Measurements from ENCODE around the gene PNRC2. TPM values are rescaled to one million over a fixed set of nuclear protein-coding genes. Genes with fewer than 3 reads are reported as not detected.

The PNRC2 gene
- total and polyA plus RNA-seq, 2 of the 13 experiments (the other 11 are each of a cell fraction or from before 2014, with no cell fraction given), result 74.9 to 97.5 TPM

DNA sequence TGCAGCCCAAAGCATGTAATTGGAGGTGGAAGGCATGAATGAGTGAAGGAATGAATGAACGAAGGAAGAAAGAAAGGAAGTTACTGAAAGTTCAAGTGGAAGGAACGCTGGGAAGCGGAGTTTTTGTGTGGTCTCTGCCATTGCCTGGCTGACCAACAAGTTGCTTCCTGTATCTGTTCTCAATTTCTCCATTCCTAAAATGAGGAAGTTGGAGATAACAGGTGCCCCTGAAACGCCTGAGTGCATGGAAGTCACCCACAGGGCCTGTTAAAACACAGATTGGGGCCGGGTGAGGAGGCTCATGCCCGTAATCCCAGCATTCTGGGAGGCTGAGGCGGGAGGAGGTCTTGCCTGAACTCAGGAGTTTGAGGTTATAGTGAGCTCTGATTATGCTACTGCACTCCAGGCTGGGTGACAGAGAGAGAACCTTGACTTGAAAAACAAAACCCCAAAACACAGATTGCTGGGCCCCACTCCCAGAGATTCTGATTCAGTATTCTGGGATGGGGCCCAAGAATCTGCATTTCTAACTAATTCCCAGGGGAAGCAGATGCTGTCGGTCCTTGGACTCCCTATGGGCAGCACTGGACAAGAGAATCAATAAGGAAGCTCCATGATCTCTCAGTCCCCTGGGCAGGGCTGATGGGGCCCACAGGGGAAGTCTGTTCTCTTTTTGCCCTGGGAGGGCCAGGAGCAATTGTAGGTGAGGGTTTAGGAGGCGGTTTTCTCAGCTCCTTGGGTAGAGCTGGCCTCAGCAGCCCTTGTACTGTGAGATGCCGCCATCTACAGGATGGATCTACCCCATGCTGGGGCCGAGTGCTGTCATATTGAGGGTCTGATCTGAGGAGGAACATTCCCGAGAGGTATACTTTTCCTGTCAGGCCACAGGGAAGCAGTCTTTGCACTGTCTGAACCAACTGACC is 43.2 kb upstream of the PNRC2 start (continued):
- TF ChIP-seq, protein P1, sequence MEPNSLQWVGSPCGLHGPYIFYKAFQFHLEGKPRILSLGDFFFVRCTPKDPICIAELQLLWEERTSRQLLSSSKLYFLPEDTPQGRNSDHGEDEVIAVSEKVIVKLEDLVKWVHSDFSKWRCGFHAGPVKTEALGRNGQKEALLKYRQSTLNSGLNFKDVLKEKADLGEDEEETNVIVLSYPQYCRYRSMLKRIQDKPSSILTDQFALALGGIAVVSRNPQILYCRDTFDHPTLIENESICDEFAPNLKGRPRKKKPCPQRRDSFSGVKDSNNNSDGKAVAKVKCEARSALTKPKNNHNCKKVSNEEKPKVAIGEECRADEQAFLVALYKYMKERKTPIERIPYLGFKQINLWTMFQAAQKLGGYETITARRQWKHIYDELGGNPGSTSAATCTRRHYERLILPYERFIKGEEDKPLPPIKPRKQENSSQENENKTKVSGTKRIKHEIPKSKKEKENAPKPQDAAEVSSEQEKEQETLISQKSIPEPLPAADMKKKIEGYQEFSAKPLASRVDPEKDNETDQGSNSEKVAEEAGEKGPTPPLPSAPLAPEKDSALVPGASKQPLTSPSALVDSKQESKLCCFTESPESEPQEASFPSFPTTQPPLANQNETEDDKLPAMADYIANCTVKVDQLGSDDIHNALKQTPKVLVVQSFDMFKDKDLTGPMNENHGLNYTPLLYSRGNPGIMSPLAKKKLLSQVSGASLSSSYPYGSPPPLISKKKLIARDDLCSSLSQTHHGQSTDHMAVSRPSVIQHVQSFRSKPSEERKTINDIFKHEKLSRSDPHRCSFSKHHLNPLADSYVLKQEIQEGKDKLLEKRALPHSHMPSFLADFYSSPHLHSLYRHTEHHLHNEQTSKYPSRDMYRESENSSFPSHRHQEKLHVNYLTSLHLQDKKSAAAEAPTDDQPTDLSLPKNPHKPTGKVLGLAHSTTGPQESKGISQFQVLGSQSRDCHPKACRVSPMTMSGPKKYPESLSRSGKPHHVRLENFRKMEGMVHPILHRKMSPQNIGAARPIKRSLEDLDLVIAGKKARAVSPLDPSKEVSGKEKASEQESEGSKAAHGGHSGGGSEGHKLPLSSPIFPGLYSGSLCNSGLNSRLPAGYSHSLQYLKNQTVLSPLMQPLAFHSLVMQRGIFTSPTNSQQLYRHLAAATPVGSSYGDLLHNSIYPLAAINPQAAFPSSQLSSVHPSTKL (CRISPR knock-in tag; IDR thresholded peaks at IDR 0.05), result peak; percentile 32; the same call in 1 of the 2 replicates
- TF ChIP-seq SKIL (CRISPR knock-in tag; IDR thresholded peaks at IDR 0.05; ENCODE audit: borderline replicate concordance) (no peak), MAZ (IDR thresholded peaks at IDR 0.05; ENCODE audit: borderline replicate concordance, low read depth, low read length) (peak; percentile 28; the same call in 1 of the 2 replicates), MAZ (CRISPR knock-in tag; IDR thresholded peaks at IDR 0.05; ENCODE audit: low read depth) (no peak), ETV5 (CRISPR knock-in tag; IDR thresholded peaks at IDR 0.05; ENCODE audit: borderline replicate concordance) (peak; percentile 7; the same call in 1 of the 2 replicates), NFE2 (CRISPR knock-in tag; IDR thresholded peaks at IDR 0.05) (no peak), ZNF75D (CRISPR knock-in tag; IDR thresholded peaks at IDR 0.05; ENCODE audit: borderline replicate concordance) (no peak), TOE1 (CRISPR knock-in tag; IDR thresholded peaks at IDR 0.05) (no peak), ATF7-NPFF (CRISPR knock-in tag; IDR thresholded peaks at IDR 0.05; ENCODE audit: low read depth) (0 out of 2 replicates have a peak, but pooled peaks have one; percentile 37), ELF1 (CRISPR knock-in tag; IDR thresholded peaks at IDR 0.05) (0 out of 2 replicates have a peak, but pooled peaks have one; percentile 32), FOXC1 (CRISPR knock-in tag; IDR thresholded peaks at IDR 0.05; ENCODE audit: borderline replicate concordance) (peak; percentile 56; the same call in 1 of the 2 replicates), ZNF564 (CRISPR knock-in tag; IDR thresholded peaks at IDR 0.05) (no peak), ZNF883 (CRISPR knock-in tag; IDR thresholded peaks at IDR 0.05; ENCODE audit: not compliant biosample characterization) (no peak), ZMYM3 (CRISPR knock-in tag; IDR thresholded peaks at IDR 0.05) (peak; percentile 32; the same call in 1 of the 2 replicates), KDM3A (CRISPR knock-in tag; IDR thresholded peaks at IDR 0.05; ENCODE audit: low read depth) (peak; percentile 55; the same call in 1 of the 2 replicates), ZNF232 (CRISPR knock-in tag; IDR thresholded peaks at IDR 0.05; ENCODE audit: borderline replicate concordance) (no peak), ZNF556 (CRISPR knock-in tag; IDR thresholded peaks at IDR 0.05; ENCODE audit: borderline replicate concordance) (no peak)
- TF ChIP-seq, protein P2, sequence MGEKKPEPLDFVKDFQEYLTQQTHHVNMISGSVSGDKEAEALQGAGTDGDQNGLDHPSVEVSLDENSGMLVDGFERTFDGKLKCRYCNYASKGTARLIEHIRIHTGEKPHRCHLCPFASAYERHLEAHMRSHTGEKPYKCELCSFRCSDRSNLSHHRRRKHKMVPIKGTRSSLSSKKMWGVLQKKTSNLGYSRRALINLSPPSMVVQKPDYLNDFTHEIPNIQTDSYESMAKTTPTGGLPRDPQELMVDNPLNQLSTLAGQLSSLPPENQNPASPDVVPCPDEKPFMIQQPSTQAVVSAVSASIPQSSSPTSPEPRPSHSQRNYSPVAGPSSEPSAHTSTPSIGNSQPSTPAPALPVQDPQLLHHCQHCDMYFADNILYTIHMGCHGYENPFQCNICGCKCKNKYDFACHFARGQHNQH (CRISPR knock-in tag; IDR thresholded peaks at IDR 0.05), result peak; percentile 48; the same call in 1 of the 2 replicates
- TF ChIP-seq, protein P3, sequence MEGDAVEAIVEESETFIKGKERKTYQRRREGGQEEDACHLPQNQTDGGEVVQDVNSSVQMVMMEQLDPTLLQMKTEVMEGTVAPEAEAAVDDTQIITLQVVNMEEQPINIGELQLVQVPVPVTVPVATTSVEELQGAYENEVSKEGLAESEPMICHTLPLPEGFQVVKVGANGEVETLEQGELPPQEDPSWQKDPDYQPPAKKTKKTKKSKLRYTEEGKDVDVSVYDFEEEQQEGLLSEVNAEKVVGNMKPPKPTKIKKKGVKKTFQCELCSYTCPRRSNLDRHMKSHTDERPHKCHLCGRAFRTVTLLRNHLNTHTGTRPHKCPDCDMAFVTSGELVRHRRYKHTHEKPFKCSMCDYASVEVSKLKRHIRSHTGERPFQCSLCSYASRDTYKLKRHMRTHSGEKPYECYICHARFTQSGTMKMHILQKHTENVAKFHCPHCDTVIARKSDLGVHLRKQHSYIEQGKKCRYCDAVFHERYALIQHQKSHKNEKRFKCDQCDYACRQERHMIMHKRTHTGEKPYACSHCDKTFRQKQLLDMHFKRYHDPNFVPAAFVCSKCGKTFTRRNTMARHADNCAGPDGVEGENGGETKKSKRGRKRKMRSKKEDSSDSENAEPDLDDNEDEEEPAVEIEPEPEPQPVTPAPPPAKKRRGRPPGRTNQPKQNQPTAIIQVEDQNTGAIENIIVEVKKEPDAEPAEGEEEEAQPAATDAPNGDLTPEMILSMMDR (CRISPR knock-in tag; IDR thresholded peaks at IDR 0.05), result peak; percentile 94
